GM21515 (cell line): ENCODE results near the gene DNAH11.
"Not testable (repeated sequence)": the region's sequence is repeated elsewhere in the genome, so short reads cannot be mapped to it uniquely, and the experiment has no call there.

Experiments
- ATAC-seq: cut with Tn5 transposase; IDR thresholded peaks from one replicate; pipeline ENCODE4 v1.9.1; 2021; ENCODE audit not compliant: unreplicated experiment

Gene DNAH11

GRCh38 chr7:21768279-21768678 is 225.4 kb downstream of the DNAH11 start:
- no peak for ATAC-seq

GRCh38 chr7:21771266-21771665 is 228.4 kb downstream of the DNAH11 start:
- no peak for ATAC-seq

GRCh38 chr7:21771906-21772610 is 229.2 kb downstream of the DNAH11 start:
- no peak for ATAC-seq

- ATAC-seq, result no peak
Measured at GRCh38 chr7:21773326-21773725, 230.5 kb downstream of the DNAH11 start.

- ATAC-seq, result no peak
Measured at GRCh38 chr7:21777921-21778320, 235.1 kb downstream of the DNAH11 start.

- ATAC-seq, result no peak
Measured at GRCh38 chr7:21778953-21779352, 236.1 kb downstream of the DNAH11 start.

GRCh38 chr7:21782996-21783395 is 240.2 kb downstream of the DNAH11 start:
- ATAC-seq, result no peak

GRCh38 chr7:21784989-21785388 is 242.2 kb downstream of the DNAH11 start:
- no peak for ATAC-seq

GRCh38 chr7:21805791-21806190 is 263.0 kb downstream of the DNAH11 start:
- ATAC-seq, result no peak

GRCh38 chr7:21806388-21806787 is 263.5 kb downstream of the DNAH11 start:
- no peak for ATAC-seq

GRCh38 chr7:21819048-21819447 is 276.2 kb downstream of the DNAH11 start:
- ATAC-seq, result no peak

GRCh38 chr7:21828841-21829240 is 286.0 kb downstream of the DNAH11 start:
- no peak for ATAC-seq

- no peak for ATAC-seq
Measured at GRCh38 chr7:21829731-21830130, 286.9 kb downstream of the DNAH11 start.

GRCh38 chr7:21844742-21845141 is 301.9 kb downstream of the DNAH11 start:
- ATAC-seq, result no peak

GRCh38 chr7:21850531-21851285 is 307.9 kb downstream of the DNAH11 start:
- no peak for ATAC-seq

- ATAC-seq, result no peak
Measured at GRCh38 chr7:21851559-21851967, 308.7 kb downstream of the DNAH11 start.

- ATAC-seq, result not testable (repeated sequence)
Measured at GRCh38 chr7:21865631-21866204, 322.9 kb downstream of the DNAH11 start.

GRCh38 chr7:21866731-21867130 is 323.9 kb downstream of the DNAH11 start:
- no peak for ATAC-seq

- no peak for ATAC-seq
Measured at GRCh38 chr7:21867226-21867625, 324.4 kb downstream of the DNAH11 start.

- ATAC-seq, result no peak
Measured at GRCh38 chr7:21867816-21868575, 325.2 kb downstream of the DNAH11 start.

GRCh38 chr7:21868576-21868850 is 325.7 kb downstream of the DNAH11 start:
- ATAC-seq, result no peak
